ENCODE measurements around the gene DCUN1D3.
"Not testable (repeated sequence)": the region's sequence is repeated elsewhere in the genome, so short reads cannot be mapped to it uniquely, and the experiment has no call there.

Gene DCUN1D3

GRCh38 chr16:20900299-20901067 is at the start of gene DCUN1D3, which contains the start of gene LYRM1:
Gene DCUN1D3 (minus strand): TSS chr16:20900358. CDS start chr16:20862538, 37,820 bp downstream.
Gene LYRM1 (plus strand): TSS chr16:20900771. CDS start chr16:20915556, 14,785 bp downstream.
- DNase-seq (ENCODE audit: low read depth), result peak; percentile 97

- no peak for DNase-seq (ENCODE audit: low read depth)
Observed at GRCh38 chr16:20949660-20950059, 49.5 kb upstream of the DCUN1D3 start.

- DNase-seq (ENCODE audit: low read depth), result no peak
Observed at GRCh38 chr16:20948444-20948843, 48.3 kb upstream of the DCUN1D3 start.

- no peak for DNase-seq (ENCODE audit: low read depth)
Observed at GRCh38 chr16:20946015-20946629, 46.0 kb upstream of the DCUN1D3 start.

- not testable (repeated sequence) for DNase-seq (ENCODE audit: low read depth)
Observed at GRCh38 chr16:20945575-20945875, 45.4 kb upstream of the DCUN1D3 start.

GRCh38 chr16:20944861-20945574 is 44.9 kb upstream of the DCUN1D3 start:
- no peak for DNase-seq (ENCODE audit: low read depth)

- DNase-seq (ENCODE audit: low read depth), result no peak
Observed at GRCh38 chr16:20942256-20942655, 42.1 kb upstream of the DCUN1D3 start.

- no peak for DNase-seq (ENCODE audit: low read depth)
Observed at GRCh38 chr16:20941636-20941926, 41.4 kb upstream of the DCUN1D3 start.

GRCh38 chr16:20940871-20941635 is 40.9 kb upstream of the DCUN1D3 start:
- DNase-seq (ENCODE audit: low read depth), result no peak

- no peak for DNase-seq (ENCODE audit: low read depth)
Observed at GRCh38 chr16:20939611-20940010, 39.5 kb upstream of the DCUN1D3 start.

- peak; percentile 31 for DNase-seq (ENCODE audit: low read depth)
Observed at GRCh38 chr16:20938426-20938825, 38.3 kb upstream of the DCUN1D3 start.

GRCh38 chr16:20937736-20938135 is 37.6 kb upstream of the DCUN1D3 start:
- DNase-seq (ENCODE audit: low read depth), result no peak

GRCh38 chr16:20933589-20933988 is 33.4 kb upstream of the DCUN1D3 start:
- no peak for DNase-seq (ENCODE audit: low read depth)

- no peak for DNase-seq (ENCODE audit: low read depth)
Observed at GRCh38 chr16:20931066-20931600, 31.0 kb upstream of the DCUN1D3 start.

GRCh38 chr16:20930365-20930690 is 30.2 kb upstream of the DCUN1D3 start:
- DNase-seq (ENCODE audit: low read depth), result no peak

GRCh38 chr16:20929676-20930364 is 29.7 kb upstream of the DCUN1D3 start:
- not testable (repeated sequence) for DNase-seq (ENCODE audit: low read depth)

GRCh38 chr16:20928774-20929411 is 28.7 kb upstream of the DCUN1D3 start:
- DNase-seq (ENCODE audit: low read depth), result no peak

GRCh38 chr16:20925751-20926150 is 25.6 kb upstream of the DCUN1D3 start:
- no peak for DNase-seq (ENCODE audit: low read depth)

- no peak for DNase-seq (ENCODE audit: low read depth)
Observed at GRCh38 chr16:20923876-20924275, 23.7 kb upstream of the DCUN1D3 start.

GRCh38 chr16:20920799-20921198 is 20.6 kb upstream of the DCUN1D3 start:
- no peak for DNase-seq (ENCODE audit: low read depth)

- no peak for DNase-seq (ENCODE audit: low read depth)
Observed at GRCh38 chr16:20920091-20920490, 19.9 kb upstream of the DCUN1D3 start.

Data from HS-5 (cell line).